AG10803 (cell line): ENCODE data around the gene TUBB.

ENCODE experiments used
- DNase-seq: peaks from one replicate; pipeline ENCODE4 v3.0.0; 2010; ENCODE audit warnings: low read depth
- H3K4me3 ChIP-seq: 2 replicates; pipeline ENCODE4 v1.5.1; 2011; ENCODE audit warnings: mild to moderate bottlenecking, low read length, control low read depth
- CTCF ChIP-seq: conservative IDR thresholded peaks from 2 replicates; pipeline ENCODE4 v1.5.1; 2011; ENCODE audit warnings: mild to moderate bottlenecking, low read length, control low read depth, inconsistent platforms

TUBB gene

GRCh38 chr6:30719791-30720737 lies at the start of gene TUBB:
TUBB (plus strand) TSS chr6:30720352; CDS start chr6:30720507, 155 bp downstream.
- 0 out of 2 replicates have a peak, but pooled peaks have one; percentile 8 for TF ChIP-seq CTCF
- peak; percentile 97 for DNase-seq
- peak within 1 kb of the TSS; percentile 93 for H3K4me3 ChIP-seq

GRCh38 chr6:30670760-30671527 lies 49.2 kb upstream of the TUBB start:
- TF ChIP-seq CTCF: peak; percentile 31
- no peak for DNase-seq

GRCh38 chr6:30672445-30673253 lies 47.5 kb upstream of the TUBB start, which contains the start of gene DHX16:
DHX16 (minus strand) TSS chr6:30673006; CDS start chr6:30672841, 165 bp downstream.
- peak; percentile 88 for TF ChIP-seq CTCF
- peak within 1 kb of the TSS; percentile 96 for H3K4me3 ChIP-seq
- DNase-seq: peak; percentile 99

More at GRCh38 chr6:30670760-30671527, 49.2 kb upstream of the TUBB start:
- no peak overlapping the region for H3K4me3 ChIP-seq

- no peak for DNase-seq
- H3K4me3 ChIP-seq: no peak overlapping the region
- no peak for TF ChIP-seq CTCF
These were observed 43.4 kb upstream of the TUBB start for GRCh38 chr6:30676660-30677285.

GRCh38 chr6:30678964-30679726 lies 41.0 kb upstream of the TUBB start:
- peak overlapping the region; percentile 42 for H3K4me3 ChIP-seq
- peak; percentile 76 for DNase-seq
- peak; percentile 89 for TF ChIP-seq CTCF
